ENCODE data around the gene COL5A1.

DNA sequence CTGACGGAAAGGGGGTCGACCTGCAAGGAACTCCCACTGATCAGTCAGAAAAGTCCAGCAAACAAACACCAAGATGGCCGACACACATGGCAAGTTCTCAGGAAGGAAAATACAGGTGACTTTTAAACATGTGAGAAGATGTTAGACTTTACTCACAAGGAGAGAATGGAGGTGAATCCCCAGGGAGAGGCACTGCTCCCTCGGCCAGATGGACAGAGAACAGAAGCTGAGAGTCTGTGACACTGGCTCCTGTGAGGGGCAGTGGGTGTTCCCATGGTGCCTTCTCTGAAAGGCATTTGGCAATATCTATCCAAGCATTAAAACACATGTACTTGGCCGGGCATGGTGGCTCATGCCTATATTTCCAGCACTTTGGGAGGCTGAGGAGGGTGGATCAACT, 22.8 kb downstream of the COL5A1 start:
- TF ChIP-seq, protein P1, sequence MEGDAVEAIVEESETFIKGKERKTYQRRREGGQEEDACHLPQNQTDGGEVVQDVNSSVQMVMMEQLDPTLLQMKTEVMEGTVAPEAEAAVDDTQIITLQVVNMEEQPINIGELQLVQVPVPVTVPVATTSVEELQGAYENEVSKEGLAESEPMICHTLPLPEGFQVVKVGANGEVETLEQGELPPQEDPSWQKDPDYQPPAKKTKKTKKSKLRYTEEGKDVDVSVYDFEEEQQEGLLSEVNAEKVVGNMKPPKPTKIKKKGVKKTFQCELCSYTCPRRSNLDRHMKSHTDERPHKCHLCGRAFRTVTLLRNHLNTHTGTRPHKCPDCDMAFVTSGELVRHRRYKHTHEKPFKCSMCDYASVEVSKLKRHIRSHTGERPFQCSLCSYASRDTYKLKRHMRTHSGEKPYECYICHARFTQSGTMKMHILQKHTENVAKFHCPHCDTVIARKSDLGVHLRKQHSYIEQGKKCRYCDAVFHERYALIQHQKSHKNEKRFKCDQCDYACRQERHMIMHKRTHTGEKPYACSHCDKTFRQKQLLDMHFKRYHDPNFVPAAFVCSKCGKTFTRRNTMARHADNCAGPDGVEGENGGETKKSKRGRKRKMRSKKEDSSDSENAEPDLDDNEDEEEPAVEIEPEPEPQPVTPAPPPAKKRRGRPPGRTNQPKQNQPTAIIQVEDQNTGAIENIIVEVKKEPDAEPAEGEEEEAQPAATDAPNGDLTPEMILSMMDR (IDR thresholded peaks at IDR 0.05): no peak
- no peak for TF ChIP-seq POLR2A (IDR thresholded peaks at IDR 0.05)
